ENCODE data around the gene MMEL1. TPM values are rescaled to one million over a fixed set of nuclear protein-coding genes. Genes with fewer than 3 reads are reported as not detected.
"Not testable (repeated sequence)": the region's sequence is repeated elsewhere in the genome, so short reads cannot be mapped to it uniquely, and the experiment has no call there.

The MMEL1 gene
- total RNA-seq, 1 experiment from 2014 or later = 2.8 TPM

- DNase-seq (ENCODE audit: low read depth) = no peak
Observed at GRCh38 chr1:2558861-2559260, 74.0 kb downstream of the MMEL1 start.

GRCh38 chr1:2558420-2558819 is 74.4 kb downstream of the MMEL1 start:
- DNase-seq (ENCODE audit: low read depth) = no peak

- no peak for DNase-seq (ENCODE audit: low read depth)
Observed at GRCh38 chr1:2557482-2558400, 75.1 kb downstream of the MMEL1 start.

- DNase-seq (ENCODE audit: low read depth) = no peak
Observed at GRCh38 chr1:2556678-2557481, 75.9 kb downstream of the MMEL1 start.

DNA sequence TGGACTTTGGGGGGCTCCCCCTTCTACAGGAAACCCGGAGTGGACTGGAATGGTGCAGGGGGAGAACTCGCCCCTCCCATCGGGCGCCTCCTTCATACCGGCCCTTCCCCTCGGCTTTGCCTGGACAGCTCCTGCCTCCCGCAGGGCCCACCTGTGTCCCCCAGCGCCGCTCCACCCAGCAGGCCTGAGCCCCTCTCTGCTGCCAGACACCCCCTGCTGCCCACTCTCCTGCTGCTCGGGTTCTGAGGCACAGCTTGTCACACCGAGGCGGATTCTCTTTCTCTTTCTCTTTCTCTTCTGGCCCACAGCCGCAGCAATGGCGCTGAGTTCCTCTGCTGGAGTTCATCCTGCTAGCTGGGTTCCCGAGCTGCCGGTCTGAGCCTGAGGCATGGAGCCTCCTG is 76.5 kb downstream of the MMEL1 start, which contains the start of gene TNFRSF14:
Gene TNFRSF14 (plus strand): TSS at position 95 of the 401 bp plus-strand sequence. CDS start 294 bp downstream, at position 389.
- DNase-seq (ENCODE audit: low read depth) = peak; percentile 62

DNA sequence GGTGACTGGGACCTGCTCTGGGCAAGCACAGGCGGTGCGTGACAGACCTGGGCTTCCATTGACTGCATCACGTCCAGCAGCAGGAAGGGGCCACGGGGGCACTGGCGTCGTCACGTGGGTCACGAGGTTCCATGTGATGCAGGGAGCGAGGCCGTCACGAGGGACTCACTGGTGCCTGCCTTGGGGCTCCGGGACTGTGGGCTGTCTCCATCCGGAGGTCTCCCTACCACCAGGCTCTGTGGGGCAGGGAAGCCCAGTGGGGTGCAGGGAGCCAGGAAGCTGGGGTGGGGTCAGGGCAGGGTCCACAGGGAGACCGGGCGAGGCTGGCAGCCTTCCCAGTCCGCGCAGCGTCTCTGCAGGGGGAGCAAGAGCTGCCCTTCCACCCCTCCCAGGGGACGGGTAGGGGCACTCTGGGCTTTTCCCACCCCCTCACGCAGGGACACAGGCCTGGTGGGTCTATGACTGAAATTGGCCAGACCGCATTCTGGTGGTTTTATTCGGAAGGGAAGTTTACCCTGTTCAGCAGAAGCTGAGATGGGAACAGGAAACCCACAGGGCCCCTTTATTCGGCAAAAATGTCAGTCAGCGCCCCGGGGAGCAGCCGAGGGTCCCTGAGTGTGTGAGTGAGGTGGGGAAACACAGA is 77.1 kb downstream of the MMEL1 start:
- DNase-seq (ENCODE audit: low read depth) = peak; percentile 64

GRCh38 chr1:2554621-2555387 is 78.0 kb downstream of the MMEL1 start:
- peak; percentile 24 for DNase-seq (ENCODE audit: low read depth)

DNA sequence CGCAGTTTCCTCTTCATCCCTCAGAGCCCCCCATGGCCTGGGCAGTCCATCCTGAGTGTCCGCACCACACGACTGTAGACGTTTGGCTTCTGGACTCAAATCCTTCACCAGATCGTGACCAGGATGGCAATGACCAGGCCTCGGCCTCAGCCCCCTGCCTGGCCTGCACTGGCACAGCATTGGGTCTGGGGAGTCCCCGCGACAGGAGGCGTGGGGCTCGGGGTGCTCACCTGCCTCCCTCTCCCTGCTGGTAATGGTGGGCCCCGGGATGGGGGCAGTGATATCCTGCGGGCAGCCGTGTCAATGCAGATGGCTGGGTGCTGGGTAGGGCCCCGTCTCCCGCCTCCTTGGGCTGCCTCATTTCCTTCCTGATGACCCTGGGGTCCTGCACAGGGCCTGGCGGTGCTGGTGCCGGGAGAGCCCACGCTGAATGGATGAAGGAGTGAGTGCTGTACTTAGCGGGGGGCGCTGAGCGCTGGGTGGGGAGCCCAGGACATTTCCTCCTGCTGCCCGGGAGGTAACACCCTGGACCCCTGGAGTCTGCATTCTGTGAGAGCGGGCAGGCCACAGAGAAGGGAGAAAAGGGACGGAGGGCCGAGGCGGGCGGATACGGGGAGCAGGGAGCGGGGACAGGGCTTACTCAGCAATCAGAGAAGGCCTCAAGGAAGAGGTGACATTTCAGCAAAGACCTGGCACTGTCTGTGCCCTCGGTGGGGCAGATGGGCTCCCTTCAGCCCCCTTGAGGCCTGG is 78.8 kb downstream of the MMEL1 start:
- no peak for DNase-seq (ENCODE audit: low read depth)

DNA sequence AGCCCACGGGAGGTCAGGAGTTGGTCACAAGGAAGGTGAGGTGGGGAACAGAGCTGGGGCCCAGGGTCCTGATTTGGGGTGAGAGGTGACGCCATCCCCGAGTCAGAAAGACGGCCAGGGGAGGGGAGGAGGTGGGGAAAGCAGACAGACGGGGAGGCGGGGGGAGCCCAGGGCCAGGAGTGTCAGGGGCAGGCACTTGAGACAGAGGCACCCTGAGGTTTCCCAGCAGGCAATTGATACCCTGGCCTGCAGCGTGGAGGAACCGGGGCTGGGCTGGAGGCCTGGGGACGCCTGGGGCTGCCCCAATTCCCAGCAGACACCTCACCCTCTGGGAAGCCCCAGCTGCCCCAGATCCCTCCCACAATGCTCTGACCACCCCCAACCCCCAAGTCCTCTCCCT is 79.7 kb downstream of the MMEL1 start:
- DNase-seq (ENCODE audit: low read depth) = not testable (repeated sequence)

- DNase-seq (ENCODE audit: low read depth) = no peak
Observed at GRCh38 chr1:2552189-2552588, 80.6 kb downstream of the MMEL1 start.

GRCh38 chr1:2551544-2551943 is 81.3 kb downstream of the MMEL1 start:
- DNase-seq (ENCODE audit: low read depth) = not testable (repeated sequence)

DNA sequence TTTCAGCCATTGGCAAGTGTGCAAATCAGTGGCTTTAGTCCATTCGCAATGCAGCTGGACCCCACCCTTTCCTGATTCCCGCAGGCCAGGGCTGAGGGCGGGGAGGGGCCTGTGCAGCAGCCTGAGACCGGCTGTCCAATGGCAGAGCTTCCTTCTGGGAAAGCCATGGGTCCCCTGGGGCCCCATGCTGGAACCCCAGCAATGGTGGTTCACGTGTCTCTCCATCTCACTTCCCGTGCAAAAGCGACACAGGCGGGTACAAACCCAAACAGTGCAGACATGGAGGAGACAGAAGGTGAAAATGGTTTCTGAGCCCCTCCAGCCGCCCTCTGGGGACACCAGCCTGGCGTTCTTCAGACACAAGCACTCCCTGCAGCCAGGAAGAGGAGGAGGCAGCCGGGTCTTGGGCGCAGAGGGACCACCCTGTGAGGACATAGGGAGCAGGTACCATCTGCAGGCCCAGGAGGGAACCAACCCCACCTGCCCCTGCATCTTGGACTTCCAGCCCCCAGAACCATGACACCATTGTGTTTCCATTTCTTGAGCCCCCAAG is 82.4 kb downstream of the MMEL1 start:
- DNase-seq (ENCODE audit: low read depth) = not testable (repeated sequence)

DNA sequence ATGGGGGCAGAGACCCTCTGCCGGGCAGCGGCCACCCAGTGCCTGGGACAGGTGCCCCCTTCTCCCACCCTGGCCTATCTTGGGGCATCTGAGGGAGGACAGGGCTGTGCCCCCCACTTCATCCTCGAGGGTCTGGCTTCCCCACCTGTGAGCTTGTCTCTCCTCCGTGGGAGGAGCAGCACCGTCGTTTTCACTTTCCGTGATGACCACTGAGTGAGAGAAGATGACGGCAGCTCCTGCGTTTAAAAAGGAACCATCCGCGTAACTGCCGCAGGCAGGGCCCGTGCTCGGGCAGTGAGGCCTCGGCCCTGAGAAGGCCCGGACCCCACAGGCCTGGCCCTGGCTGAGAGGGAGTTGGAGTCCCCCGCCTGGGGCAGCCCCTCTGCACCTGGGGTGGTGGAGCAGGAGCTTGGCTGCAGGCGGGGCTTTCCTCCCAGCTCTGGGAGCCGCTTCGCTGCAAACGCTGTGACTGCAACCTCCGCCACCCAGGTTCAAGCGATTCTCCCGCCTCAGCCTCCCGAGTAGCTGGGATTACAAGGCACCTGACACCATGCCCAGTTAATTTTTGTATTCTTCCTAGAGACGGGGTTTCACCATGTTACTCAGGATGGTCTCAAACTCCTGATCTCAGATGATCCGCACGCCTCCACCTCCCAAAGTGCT is 83.3 kb downstream of the MMEL1 start:
- not testable (repeated sequence) for DNase-seq (ENCODE audit: low read depth)

DNA sequence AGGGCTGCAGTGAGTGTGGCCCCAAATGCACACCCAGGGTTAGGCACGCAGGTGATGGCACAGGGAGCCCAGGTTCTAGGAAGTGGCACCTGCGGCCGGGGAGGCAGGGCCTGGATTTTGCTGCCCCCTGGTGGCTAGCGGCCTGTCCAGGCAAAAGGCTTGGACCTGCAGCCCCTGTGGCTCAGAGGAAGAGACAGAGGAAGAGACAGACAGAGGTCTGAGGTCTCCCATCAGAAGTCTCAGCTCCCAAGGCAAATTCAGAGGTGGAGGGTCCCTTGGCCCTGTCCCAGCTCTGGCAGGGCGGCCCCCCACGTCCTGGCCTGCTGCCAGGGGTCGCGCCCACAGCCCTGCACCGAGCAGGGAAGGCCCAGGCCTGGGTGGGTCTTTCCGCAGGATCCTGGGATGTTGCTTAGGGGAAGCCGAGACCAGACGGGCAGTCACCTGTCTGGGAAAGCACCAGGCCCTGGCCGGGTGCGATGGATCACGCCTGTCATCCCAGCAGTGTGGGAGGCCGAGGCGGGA is 84.7 kb downstream of the MMEL1 start:
- DNase-seq (ENCODE audit: low read depth) = peak; percentile 66

- DNase-seq (ENCODE audit: low read depth) = no peak
Observed at GRCh38 chr1:2547210-2548067, 85.4 kb downstream of the MMEL1 start.

GRCh38 chr1:2546515-2547209 is 86.2 kb downstream of the MMEL1 start:
- peak; percentile 85 for DNase-seq (ENCODE audit: low read depth)

GRCh38 chr1:2545754-2546514 is 86.9 kb downstream of the MMEL1 start:
- DNase-seq (ENCODE audit: low read depth) = peak; percentile 77

Data from RPMI7951 (cell line).